GM19025 (cell line): ENCODE measurements around the gene HAO1.
"Not testable (repeated sequence)": the region's sequence is repeated elsewhere in the genome, so short reads cannot be mapped to it uniquely, and the experiment has no call there.

Experiments used
- ATAC-seq: cut with Tn5 transposase; IDR thresholded peaks from one replicate; pipeline ENCODE4 v1.9.1; 2021; ENCODE audit warnings: mild to moderate bottlenecking, low read depth, moderate library complexity; ENCODE audit not compliant: unreplicated experiment

Gene HAO1

DNA sequence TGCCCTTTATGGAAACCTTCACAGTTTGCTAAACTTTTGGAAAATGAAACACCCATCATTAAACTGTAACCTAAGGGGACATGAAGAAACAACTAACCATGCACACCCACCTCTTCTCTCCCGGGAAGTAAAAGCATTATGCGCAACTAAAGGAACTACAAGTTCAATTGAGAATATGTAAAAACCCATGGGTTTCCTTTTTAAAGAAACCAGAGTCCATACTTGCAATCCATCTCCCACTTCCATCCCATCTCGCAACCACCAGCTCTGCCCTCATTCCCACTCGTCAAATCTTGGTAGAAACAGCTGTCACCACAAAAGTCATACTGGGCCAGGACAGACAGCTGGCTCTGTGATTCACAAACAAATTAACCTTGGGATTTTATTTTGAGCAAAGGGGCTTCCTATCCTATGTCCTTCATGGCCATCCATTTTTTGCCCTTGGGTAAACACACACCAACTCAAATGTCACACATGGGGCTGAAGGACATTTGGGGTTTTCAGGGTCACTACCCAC, 81.5 kb downstream of the HAO1 start:
- ATAC-seq: no peak

DNA sequence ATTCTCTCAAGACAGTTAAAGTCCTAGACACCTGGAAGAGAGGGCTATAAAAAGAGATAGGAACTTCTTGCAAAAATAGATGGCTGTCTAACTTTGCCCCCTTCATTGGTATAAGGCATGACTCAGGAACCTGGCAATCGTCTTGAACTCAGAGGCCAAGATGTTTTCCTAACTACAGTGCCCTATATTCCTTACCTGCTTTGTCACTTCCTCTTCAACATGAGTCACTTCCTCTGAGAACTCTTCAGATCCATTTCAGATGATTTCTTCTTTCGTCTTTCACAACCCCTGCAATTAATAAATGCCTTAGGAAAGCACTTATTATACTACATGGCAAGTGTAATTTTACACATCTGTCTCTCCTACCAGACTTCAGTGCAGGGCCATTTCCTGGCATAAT, 83.5 kb downstream of the HAO1 start:
- ATAC-seq: no peak

GRCh38 chr20:7855545-7855944, 84.7 kb downstream of the HAO1 start:
- no peak for ATAC-seq

DNA sequence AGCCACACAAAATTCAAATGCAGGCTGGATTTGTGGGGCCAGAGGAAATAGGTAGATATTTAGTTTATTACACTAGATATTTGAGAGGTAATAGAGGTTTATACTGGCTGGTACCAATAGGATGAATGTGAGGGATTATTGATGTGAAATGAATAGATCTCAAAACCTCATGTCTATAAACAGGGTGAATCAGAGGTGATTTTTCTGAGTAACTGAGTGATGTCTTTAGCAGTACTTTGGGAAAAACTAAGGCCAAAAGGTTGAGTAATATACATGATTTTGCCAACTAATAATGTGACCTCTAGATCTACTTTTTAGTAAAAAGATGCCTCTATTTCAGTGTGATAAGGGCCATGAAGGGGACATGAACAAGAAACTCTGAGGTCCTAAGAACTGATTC, 86.8 kb downstream of the HAO1 start:
- no peak for ATAC-seq

DNA sequence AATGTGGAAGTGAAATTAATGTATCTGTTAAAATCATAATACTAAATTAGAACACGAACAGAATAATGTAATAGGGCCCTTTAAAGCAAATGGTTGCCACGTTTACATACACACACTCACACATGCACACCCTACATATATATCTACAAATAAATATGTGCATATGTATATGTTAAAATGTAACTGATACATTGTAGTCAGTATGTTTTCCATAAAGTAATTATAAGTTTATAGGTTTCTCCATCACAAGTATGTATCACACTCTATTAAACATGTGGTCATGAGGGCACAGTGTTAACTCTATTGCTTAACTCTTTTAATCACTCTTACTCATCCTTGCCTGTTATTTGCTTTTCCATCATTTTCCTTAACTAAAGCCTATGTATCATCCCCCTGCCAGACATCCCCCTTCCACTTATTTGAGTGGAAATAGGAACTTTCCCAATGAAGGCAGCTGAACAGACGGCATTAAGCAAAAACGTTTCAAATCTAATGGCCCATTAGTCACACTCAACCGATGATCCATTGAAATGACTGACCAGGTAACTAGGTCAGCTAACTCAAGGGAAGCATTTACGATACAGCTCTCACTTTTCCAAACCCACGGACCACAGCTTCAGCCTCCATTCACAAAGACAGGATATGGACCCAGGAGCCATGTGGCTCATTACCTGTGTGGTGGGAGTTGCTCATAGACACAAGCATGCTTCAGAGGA, 89.3 kb downstream of the HAO1 start:
- no peak for ATAC-seq

- ATAC-seq: no peak
Observed at GRCh38 chr20:7849675-7850074, 90.6 kb downstream of the HAO1 start.

GRCh38 chr20:7848351-7848750, 91.9 kb downstream of the HAO1 start:
- ATAC-seq: no peak

GRCh38 chr20:7843613-7844012, 96.6 kb downstream of the HAO1 start:
- ATAC-seq: no peak

GRCh38 chr20:7841971-7842310, 98.3 kb downstream of the HAO1 start:
- no peak for ATAC-seq

DNA sequence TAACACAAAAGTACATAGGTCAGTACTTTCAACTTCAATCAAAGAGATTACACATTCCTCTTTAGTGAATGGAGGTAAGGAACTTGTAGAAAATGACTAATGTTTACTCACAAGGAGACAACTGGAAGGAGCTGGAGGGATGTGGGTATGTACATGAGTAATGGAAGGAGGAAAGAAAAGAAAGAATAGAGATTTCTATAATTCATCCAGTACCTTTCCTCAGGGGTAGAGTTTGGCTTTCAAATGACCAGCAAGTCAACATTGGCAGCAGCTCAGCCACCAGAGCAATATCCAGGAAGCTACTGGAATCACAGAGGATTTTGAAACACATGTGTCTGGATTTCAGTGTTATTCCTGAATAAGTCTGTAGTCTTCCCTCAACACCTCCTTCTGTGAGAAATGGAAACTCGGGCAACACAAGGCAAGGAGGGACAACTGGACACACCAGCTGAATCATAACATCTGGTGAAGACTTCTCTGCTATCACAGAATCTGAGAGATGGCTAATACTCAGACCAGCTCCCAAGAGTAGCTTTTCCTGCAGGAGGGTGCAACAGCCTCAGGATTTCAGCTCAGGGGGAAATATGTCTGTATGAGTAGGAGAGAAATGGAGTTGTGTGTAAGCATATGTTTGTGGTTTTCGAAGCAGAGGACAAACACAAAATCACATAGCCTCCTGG, 98.8 kb downstream of the HAO1 start:
- ATAC-seq: no peak

- ATAC-seq: no peak
Observed at GRCh38 chr20:7836076-7836475, 104.2 kb downstream of the HAO1 start.

- ATAC-seq: not testable (repeated sequence)
Observed at GRCh38 chr20:7834441-7834840, 105.8 kb downstream of the HAO1 start.
